GM03348 (cell line): ENCODE results near the gene OR4X2.
A peak's percentile ranks its signal among the peaks of the same experiment; 100 is the strongest.
"Not testable (repeated sequence)": the region's sequence is repeated elsewhere in the genome, so short reads cannot be mapped to it uniquely, and the experiment has no call there.

Source experiments
- DNase-seq: peaks from one replicate; pipeline ENCODE4 v3.0.0; 2012; ENCODE audit warnings: low spot score

Gene OR4X2, protein sequence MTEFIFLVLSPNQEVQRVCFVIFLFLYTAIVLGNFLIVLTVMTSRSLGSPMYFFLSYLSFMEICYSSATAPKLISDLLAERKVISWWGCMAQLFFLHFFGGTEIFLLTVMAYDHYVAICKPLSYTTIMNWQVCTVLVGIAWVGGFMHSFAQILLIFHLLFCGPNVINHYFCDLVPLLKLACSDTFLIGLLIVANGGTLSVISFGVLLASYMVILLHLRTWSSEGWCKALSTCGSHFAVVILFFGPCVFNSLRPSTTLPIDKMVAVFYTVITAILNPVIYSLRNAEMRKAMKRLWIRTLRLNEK

DNA sequence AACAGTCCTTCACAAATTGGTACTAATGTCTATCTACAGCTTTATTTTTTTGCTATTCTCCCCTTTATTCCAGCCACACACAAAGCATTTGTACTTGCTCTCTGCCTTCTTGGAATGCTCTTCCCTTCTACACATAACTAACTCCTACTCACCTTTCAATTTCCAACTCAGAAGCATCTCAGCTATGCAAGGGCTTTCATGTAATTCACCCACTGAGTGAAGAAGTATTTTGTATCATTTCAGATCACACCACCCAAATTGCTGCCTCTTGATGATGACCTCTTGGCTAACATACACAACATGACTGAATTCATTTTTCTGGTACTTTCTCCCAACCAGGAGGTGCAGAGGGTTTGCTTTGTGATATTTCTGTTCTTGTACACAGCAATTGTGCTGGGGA lies at the start of gene OR4X2:
Gene OR4X2 (plus strand): TSS at position 301 of the 400 bp plus-strand sequence. CDS start 0 bp downstream, at position 301.
- DNase-seq: no peak

DNA sequence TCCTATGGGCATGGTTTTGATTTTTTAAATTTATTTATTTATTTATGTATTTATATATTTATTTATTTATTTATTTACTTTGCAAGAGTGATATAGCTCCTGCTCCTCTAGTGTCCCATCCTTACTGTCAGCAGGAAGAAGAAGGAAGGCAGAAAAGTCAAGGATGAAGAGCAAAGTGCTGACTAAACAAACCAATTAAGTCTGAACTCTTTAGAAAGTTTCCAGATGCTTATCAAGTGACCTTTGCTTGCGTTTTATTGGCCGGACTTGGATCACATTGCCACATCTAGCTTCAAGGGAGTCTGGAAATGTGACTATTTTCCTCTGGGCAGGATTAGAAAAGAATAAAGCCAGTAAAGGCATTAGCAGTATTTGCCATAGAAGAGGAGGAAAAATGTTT lies 37.0 kb upstream of the OR4X2 start:
- DNase-seq: no peak

DNA sequence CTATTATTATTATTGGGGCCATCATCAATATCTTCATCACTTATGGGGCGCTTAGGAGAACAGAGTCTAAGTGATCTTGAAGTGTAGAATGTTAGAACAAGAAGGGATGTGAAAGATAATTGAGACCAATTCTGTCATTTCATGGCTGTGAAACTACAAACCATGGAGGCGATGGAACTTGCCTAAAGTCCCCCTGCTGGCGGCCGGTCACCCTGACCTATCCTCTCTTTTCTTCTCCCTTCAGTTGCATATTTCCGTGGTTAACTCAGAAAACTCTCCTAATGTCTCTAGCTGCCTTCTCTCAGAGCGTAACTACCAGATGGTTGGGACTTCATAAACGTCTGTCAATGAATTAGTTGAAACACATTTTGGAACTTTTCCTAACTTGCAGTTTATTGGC lies 34.9 kb upstream of the OR4X2 start:
- peak; percentile 16 for DNase-seq

DNA sequence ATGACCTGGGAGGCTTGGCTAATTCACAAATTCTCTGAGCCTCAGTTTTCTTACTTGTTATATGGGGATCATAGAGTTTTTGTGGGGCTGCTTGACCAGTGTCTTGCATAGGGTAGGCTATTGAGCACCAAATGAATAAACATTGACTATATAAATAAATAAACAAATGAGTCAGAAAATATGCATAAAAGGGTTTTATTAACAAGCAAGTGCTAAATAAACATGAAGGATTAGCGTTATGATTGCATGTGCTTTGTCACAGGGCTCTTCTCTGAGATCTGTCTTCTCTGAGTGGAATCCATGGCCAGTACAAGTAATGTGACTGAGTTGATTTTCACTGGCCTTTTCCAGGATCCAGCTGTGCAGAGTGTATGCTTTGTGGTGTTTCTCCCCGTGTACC lies 28.4 kb upstream of the OR4X2 start, which contains the start of gene OR4B1:
Gene OR4B1 (plus strand): TSS at position 301 of the 400 bp plus-strand sequence. CDS start 0 bp downstream, at position 301.
- no peak for DNase-seq

DNA sequence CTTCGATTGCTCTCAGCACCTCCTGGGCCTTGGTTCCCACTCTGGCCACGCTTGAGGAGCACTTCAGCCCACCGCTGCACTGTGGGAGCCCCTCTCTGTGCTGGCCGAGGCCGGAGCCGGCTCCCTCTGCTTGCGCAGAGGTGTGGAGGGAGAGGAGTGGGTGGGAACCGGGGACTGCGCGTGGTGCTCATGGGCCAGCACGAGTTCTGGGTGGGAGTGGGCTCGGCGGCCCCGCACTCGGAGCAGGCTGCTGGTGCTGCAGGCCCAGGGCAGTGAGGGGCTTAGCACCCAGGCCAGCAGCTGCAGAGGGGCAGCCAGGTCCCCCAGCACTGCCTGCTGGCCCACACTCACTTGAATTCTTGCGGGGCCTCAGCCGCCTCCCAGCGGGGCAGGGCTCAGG lies 16.1 kb upstream of the OR4X2 start:
- no peak for DNase-seq

DNA sequence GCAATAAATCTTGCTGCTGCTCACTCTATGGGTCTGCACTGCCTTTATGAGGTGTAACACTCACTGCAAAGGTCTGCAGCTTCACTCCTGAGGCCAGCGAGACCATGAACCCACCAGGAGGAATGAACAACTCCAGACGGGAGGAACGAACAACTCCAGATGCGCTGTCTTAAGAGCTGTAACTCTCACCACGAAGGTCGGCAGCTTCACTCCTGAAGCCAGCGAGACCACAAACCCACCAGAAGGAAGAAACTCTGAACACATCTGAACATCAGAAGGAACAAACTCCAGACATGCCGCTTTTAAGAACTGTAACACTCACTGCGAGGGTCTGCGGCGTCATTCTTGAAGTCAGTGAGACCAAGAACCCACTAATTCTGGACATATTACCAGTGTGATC lies 14.8 kb upstream of the OR4X2 start:
- not testable (repeated sequence) for DNase-seq

DNA sequence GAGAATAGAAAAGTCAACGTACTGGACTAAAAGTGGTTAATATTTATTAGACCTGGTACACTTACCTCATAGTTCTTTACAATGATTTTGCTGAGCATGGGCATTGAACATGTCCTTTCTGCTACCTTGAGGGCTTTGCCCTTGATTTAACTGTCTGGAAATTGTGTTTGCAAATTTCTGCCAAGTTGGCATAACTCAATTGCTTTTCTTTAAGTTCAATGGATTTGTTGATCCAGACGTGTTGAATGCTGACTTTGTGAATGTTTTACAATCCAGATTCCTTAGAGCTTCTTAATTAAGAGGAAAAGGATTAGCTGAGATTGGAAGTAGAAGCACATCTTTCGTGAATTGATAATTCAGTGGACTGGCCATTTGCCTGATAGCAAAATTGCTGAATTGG lies 7.2 kb upstream of the OR4X2 start:
- DNase-seq: no peak

DNA sequence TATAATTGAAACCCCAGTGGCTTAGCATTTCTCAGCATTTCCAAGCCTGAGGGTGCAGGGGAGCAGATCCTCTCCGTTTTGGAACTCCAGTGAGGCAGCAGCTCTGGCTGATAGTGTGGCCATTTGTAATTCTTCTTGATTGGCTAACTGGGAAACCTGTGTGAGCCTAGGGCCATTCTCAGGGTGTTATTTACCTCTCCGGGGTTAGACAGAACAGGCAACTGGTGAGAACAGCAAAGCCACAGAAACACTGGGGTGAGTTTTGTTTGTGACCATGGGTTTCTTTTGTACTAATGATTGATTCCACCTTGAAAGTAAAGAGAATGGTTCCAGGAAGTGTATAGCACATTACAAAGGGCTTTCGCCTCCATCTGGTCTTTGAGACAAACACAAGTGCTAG lies 2.4 kb upstream of the OR4X2 start:
- DNase-seq: no peak

DNA sequence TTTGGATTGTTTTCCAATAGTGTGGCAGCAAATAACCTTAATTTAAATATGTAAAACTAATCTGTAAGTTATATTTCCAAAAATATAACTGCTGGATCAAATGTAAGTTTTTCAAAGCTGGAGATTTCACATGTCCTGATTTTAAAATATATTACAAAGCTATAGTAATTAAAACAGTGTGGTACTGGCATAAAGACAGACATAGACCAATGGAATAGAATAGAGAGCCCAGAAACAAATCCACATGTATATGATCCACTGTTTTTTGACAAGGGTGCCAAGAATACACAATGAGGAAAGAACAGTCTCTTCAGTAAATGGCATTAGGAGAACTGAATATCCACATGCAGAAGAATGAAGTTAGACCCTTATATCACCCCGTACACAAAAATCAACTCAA lies 4.0 kb downstream of the OR4X2 start:
- DNase-seq: no peak

DNA sequence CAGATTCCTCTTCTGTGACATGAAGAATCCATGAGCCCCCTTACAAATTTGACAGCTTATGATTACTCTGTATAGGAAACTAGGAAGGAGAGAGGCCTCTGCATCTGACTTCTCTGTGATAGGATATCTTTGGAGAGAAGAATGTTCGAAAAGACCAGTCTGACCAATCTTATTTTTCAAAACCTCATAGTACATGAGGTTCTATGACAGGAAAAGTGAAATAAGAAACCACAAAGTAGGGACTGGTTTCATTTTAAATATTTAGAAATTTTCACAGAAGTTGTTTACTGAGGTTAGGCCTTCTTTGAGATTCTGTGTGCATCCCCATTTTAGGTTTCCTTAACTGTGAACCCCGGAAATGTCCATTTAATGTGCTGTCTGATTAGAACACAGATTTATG lies 16.7 kb downstream of the OR4X2 start:
- DNase-seq: no peak

DNA sequence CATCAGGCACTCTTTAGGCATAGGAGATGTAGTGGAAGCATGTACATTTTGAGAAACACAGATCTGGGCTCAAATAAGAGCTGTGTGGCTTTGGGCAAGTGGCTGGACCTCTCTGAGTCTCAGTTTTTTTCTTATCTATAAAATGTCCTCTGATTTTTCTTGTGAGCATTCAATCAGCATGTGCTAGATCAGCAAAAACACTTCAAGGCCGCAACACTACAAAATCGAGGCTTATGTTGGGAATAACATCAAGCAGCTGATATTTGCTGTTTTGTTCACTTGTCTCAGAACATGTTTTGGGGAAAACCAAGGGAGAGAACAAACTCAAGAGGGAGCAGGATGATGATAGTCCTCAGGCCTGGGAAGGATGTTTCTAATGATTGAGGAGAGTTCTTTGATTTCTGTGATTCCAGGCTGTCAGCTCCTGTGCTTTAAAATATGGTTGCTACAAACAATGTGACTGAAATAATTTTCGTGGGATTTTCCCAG lies 18.6 kb downstream of the OR4X2 start, which contains the start of gene OR4X1:
Gene OR4X1 (plus strand): TSS at position 439 of the 489 bp plus-strand sequence. CDS start 0 bp downstream, at position 439.
- no peak for DNase-seq

DNA sequence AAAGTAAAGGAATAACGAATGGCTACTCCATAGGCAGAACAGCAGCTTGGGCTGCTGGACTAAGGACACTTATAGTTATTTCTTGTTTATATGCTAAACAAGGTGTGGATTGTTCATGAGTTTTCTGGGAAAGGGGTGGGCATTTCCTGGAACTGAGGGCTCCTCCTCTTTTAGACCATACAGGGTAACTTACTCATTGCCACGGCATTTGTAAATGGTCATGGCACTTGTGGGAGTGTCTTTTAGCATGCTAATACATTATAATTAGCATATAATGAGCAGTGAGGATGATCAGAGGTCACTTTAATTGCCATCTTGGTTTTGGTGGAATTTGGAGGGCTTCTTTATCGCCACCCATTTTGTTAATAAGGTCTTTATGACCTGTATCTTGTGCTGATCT lies 25.7 kb downstream of the OR4X2 start:
- no peak for DNase-seq

DNA sequence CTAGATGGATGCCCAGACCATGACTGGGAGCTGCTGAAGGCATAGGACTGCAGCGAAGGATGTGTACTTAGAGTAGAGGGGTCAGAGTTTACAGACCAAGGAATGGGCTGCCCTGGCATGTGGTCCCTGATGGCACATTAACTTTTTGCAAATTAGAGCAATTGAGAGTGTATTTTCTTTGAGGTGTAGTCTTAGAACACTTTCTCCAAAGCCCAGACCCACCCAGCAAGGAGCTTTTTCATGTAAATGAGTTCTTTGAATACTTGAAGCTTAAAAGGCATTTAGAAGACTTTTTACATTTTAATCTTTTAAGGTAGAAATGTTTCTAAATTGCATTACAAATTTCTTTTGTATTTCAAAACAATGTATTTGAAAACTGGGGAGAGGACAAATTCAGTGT lies 27.7 kb downstream of the OR4X2 start:
- no peak for DNase-seq
